Adrenal gland (tissue), 12 donors: Measurements from ENCODE around the gene ALX3. TPM values are rescaled to one million over a fixed set of nuclear protein-coding genes. Genes with fewer than 3 reads are reported as not detected.
"Not testable (repeated sequence)": the region's sequence is repeated elsewhere in the genome, so short reads cannot be mapped to it uniquely, and the experiment has no call there.

Experiments used
- DNase-seq, 7 donors: peaks; one replicate each; pipeline ENCODE4 v3.0.0-alpha.2; 2019 to 2020
- H3K27ac ChIP-seq, 5 donors: fragments of 200-600 bp; sonication (generic) in 4 of 5; 1 replicate in 3 of 5; 2 replicates in 2 of 5; pipeline versions ENCODE4 v1.5.1 to v1.8.0; 2016 to 2020; ENCODE audit warnings: mild to moderate bottlenecking in 1 of 5
- H3K27me3 ChIP-seq: fragments of 200-600 bp; 2 replicates; pipeline ENCODE4 v1.8.0; 2021
- H3K36me3 ChIP-seq, 2 donors: fragments of 200-600 bp; replicated peaks in 1 of 2; 1 replicate in 1 of 2; 2 replicates in 1 of 2; pipeline versions ENCODE4 v1.5.1 to v1.8.0; 2018 to 2022
- H3K4me1 ChIP-seq, 2 donors: fragments of 200-600 bp; replicated peaks in 1 of 2; 1 replicate in 1 of 2; 2 replicates in 1 of 2; pipeline versions ENCODE4 v1.5.1 to v1.8.0; 2018 to 2021
- H3K4me3 ChIP-seq, 4 donors: fragments of 200-600 bp; sonication (generic) in 3 of 4; one replicate each; pipeline ENCODE4 v1.5.1; 2016 to 2018
- H3K9me3 ChIP-seq, 3 donors: fragments of 200-600 bp; sonication (generic) in 1 of 3; replicated peaks in 1 of 3; 1 replicate in 2 of 3; 2 replicates in 1 of 3; pipeline versions ENCODE4 v1.5.1 to v1.8.0; 2016 to 2021
- CTCF ChIP-seq, 6 experiments: fragments of 450-650 bp in 4 of 6; fragments of 200-600 bp in 2 of 6; sonication (generic) in 1 of 6; IDR thresholded peaks; 1 replicate in 5 of 6; 2 replicates in 1 of 6; pipeline versions ENCODE4 v1.5.1 to v1.8.0; 2016 to 2021; ENCODE audit warnings: antibody characterized with exemption in 6 of 6, mild to moderate bottlenecking in 2 of 6, moderate library complexity in 1 of 6
- POLR2A ChIP-seq, 2 donors: fragments of 450-650 bp; IDR thresholded peaks; one replicate each; pipeline ENCODE4 v1.6.1; 2017; ENCODE audit warnings: antibody characterized with exemption in 2 of 2, mild to moderate bottlenecking in 2 of 2, moderate library complexity in 1 of 2
- WGBS, 4 donors: extraction: QIAGEN DNeasy Blood & Tissue Kit in 2 of 4; methylation state at CpG; one replicate each; pipeline versions ENCODE4 v1.1.5 to v1.1.7; 2013 to 2017; 5-methylcytosine and 5-hydroxymethylcytosine counted together
- intact Hi-C, 2 donors: fragments of 100-400 bp; cut with DNase I; formaldehyde crosslinking; loops; one replicate each; pipeline versions ENCODE4 v1.14.1 to v1.15.0; 2022 to 2023
- polyA plus RNA-seq, 3 donors: library from polyadenylated mRNA; stranded (reverse); fragments of 200-250 nt in 2 of 3; fragments of 350-450 nt in 1 of 3; fragmentation: Illumina TruSeq in 1 of 3; extraction: RNeasy Lipid Tissue Mini Kit (QIAGEN cat#74804) in 1 of 3; gene quantifications; one replicate each; pipeline ENCODE4 v1.2.3, GENCODE V29; 2013 to 2014
- total RNA-seq, 9 donors: library from RNA; depleted of rRNA in 4 of 9; stranded (reverse); fragments of >200 nt in 4 of 9; fragments of 120-200 nt in 1 of 9; fragmentation: NEBNext Ultra II Directional in 1 of 9; extraction: Animal tissue kit (Norgen Biotek cat#: 25700) in 1 of 9; gene quantifications; one replicate each; pipeline versions ENCODE4 v1.1.0 to v1.2.4, GENCODE V29; 2013 to 2023
- donor health status: healthy with polysubstance abuse.
- donor health status: Bipolar disorder and iron deficiency.
- donor health status: DM: yes; HTN: yes; CAD: no.
- donor health status: DM: no; HTN: no; CAD: no.
- donor health status: DM: no; HTN: no; CAD: no.
- donor health status: DM: yes; HTN: yes; CAD: no.

The ALX3 gene
- total and polyA plus RNA-seq, 12 donors, result 0.07 to 0.17 TPM; not detected in 10

- no peaks in the 10 kb centered on the region for H3K27me3 ChIP-seq
- WGBS, 4 donors, result 94 to 98% (median 95%) methylated on average over 2 of the region's 2 CpGs
- no peaks in the 10 kb centered on the region for H3K9me3 ChIP-seq
- peaks cover 3 to 25% of the 10 kb centered on the region in 2 donors for H3K4me1 ChIP-seq
- no peak for DNase-seq
- H3K27ac ChIP-seq, result no peak overlapping the region
- intact Hi-C loops, result no loop called here
- no peak for TF ChIP-seq POLR2A (IDR thresholded peaks at IDR 0.05)
- no peak for TF ChIP-seq CTCF (IDR thresholded peaks at IDR 0.05)
- H3K36me3 ChIP-seq, result no peaks in the 10 kb centered on the region
- no peak overlapping the region for H3K4me3 ChIP-seq
Measured at GRCh38 chr1:110032327-110032726, 38.1 kb downstream of the ALX3 start.

- H3K36me3 ChIP-seq, H3K27me3 ChIP-seq, intact Hi-C loops, DNase-seq, H3K9me3 ChIP-seq: not testable (repeated sequence)
- Histone ChIP-seq H3K4me1 (peaks cover 3 to 12% of the 10 kb centered on the region in 2 donors), H3K4me3 (peak overlapping the region in 1 of 4 donors; percentile 18), H3K27ac (peak overlapping the region in 3 of 5 donors; percentile 16 to 52 (median 36))
- WGBS, 4 donors, result 59 to 79% (median 73%) methylated on average over 4 of the region's 4 CpGs
Measured at GRCh38 chr1:110030687-110031086, 39.8 kb downstream of the ALX3 start.

- Histone ChIP-seq H3K9me3 (no peaks in the 10 kb centered on the region), H3K4me3 (no peak overlapping the region), H3K27me3 (no peaks in the 10 kb centered on the region), H3K27ac (no peak overlapping the region), H3K36me3 (peaks cover 0 to 49% of the 10 kb centered on the region in 2 donors), H3K4me1 (no peaks in the 10 kb centered on the region)
- no peak for TF ChIP-seq CTCF (IDR thresholded peaks at IDR 0.05)
- no peak for TF ChIP-seq POLR2A (IDR thresholded peaks at IDR 0.05)
- WGBS, 4 donors, result 92 to 96% (median 95%) methylated on average over 4 of the region's 4 CpGs
- no peak for DNase-seq
- intact Hi-C loops, result no loop called here
Measured at GRCh38 chr1:110024613-110025012, 45.9 kb downstream of the ALX3 start.

GRCh38 chr1:110021285-110021684 lies 49.2 kb downstream of the ALX3 start:
- Histone ChIP-seq H3K36me3 (peaks cover 0 to 83% of the 10 kb centered on the region in 2 donors), H3K9me3 (no peaks in the 10 kb centered on the region), H3K4me1 (no peaks in the 10 kb centered on the region), H3K27me3 (no peaks in the 10 kb centered on the region), H3K27ac (no peak overlapping the region), H3K4me3 (no peak overlapping the region)
- WGBS, 4 donors, result 90 to 93% (median 91%) methylated on average over 3 of the region's 3 CpGs
- intact Hi-C loops, result no loop called here
- TF ChIP-seq POLR2A (IDR thresholded peaks at IDR 0.05) (no peak), CTCF (IDR thresholded peaks at IDR 0.05) (no peak)
- no peak for DNase-seq

- H3K4me3 ChIP-seq, result no peak overlapping the region
- intact Hi-C loops, result no loop called here
- H3K9me3 ChIP-seq, result no peaks in the 10 kb centered on the region
- no peak overlapping the region for H3K27ac ChIP-seq
- DNase-seq, result no peak
- H3K4me1 ChIP-seq, result no peaks in the 10 kb centered on the region
- whole genome bisulfite sequencing, 4 donors, result 84 to 95% (median 91%) methylated on average over 1 of the region's 1 CpG
- TF ChIP-seq CTCF (IDR thresholded peaks at IDR 0.05) (no peak), POLR2A (IDR thresholded peaks at IDR 0.05) (no peak)
- H3K36me3 ChIP-seq, result peaks cover 0 to 98% of the 10 kb centered on the region in 2 donors
- H3K27me3 ChIP-seq, result no peaks in the 10 kb centered on the region
Measured at GRCh38 chr1:110019770-110020169, 50.7 kb downstream of the ALX3 start.
